Naive B cell (primary cell): ENCODE data around the gene KDM5B. TPM values are rescaled to one million over a fixed set of nuclear protein-coding genes. Genes with fewer than 3 reads are reported as not detected.

ENCODE experiments used
- ATAC-seq, 2 donors: fragments of 150-1000 bp; cut with Tn5 transposase; 2 replicates each; pipeline ENCODE4 v1.10.0; 2021; ENCODE audit warnings: low read depth in 2 of 2, mild to moderate bottlenecking in 2 of 2, moderate library complexity in 2 of 2
- DNase-seq: peaks from one replicate; pipeline ENCODE4 v3.0.0; 2022
- H3K27ac Mint-ChIP-seq, 6 donors: one replicate each; pipeline ENCODE4 v1.8.0; 2020 to 2022; ENCODE audit warnings: mild to moderate bottlenecking in 6 of 6, mixed read lengths in 6 of 6, moderate library complexity in 5 of 6, inconsistent platforms in 2 of 6
- H3K27me3 Mint-ChIP-seq, 3 donors: one replicate each; pipeline ENCODE4 v1.8.0; 2021 to 2022; ENCODE audit warnings: mixed read lengths in 3 of 3, mild to moderate bottlenecking in 1 of 3
- H3K36me3 Mint-ChIP-seq, 2 donors: one replicate each; pipeline ENCODE4 v1.8.0; 2020 to 2022; ENCODE audit warnings: mixed read lengths in 2 of 2, inconsistent platforms in 1 of 2, mild to moderate bottlenecking in 1 of 2
- H3K4me1 Mint-ChIP-seq, 3 donors: one replicate each; pipeline ENCODE4 v1.8.0; 2020 to 2022; ENCODE audit warnings: mixed read lengths in 3 of 3, inconsistent platforms in 1 of 3, mild to moderate bottlenecking in 1 of 3, moderate library complexity in 1 of 3
- H3K4me3 Mint-ChIP-seq, 8 donors: one replicate each; pipeline ENCODE4 v1.8.0; 2020 to 2022; ENCODE audit warnings: mild to moderate bottlenecking in 8 of 8, mixed read lengths in 8 of 8, moderate library complexity in 8 of 8, inconsistent platforms in 2 of 8
- H3K9me3 Mint-ChIP-seq, 7 donors: one replicate each; pipeline ENCODE4 v1.8.0; 2020 to 2022; ENCODE audit warnings: mixed read lengths in 7 of 7, mild to moderate bottlenecking in 5 of 7, inconsistent platforms in 2 of 7, moderate library complexity in 1 of 7
- polyA plus RNA-seq, 6 donors: library from polyadenylated mRNA; unstranded; fragments of 300-500 nt; fragmentation: Illumina TruSeq; gene quantifications; one replicate each; pipeline ENCODE4 v1.2.3, GENCODE V29; 2021; ENCODE audit warnings: low read depth in 6 of 6

KDM5B gene
- polyA plus RNA-seq, 6 donors from 2014 or later, result 4.1 to 24.4 (median 17.1) TPM

GRCh38 chr1:202809597-202810159 is 1.5 kb upstream of the KDM5B start:
- H3K27ac Mint-ChIP-seq, result peak overlapping the region in 2 of 6 donors; percentile 42 to 73
- no peak for DNase-seq
- peak overlapping the region; percentile 61 to 97 (median 92) for H3K4me3 Mint-ChIP-seq
- H3K4me1 Mint-ChIP-seq, result peaks cover 41 to 45% (median 43%) of the 10 kb centered on the region in 3 donors
- H3K9me3 Mint-ChIP-seq, result no peaks in the 10 kb centered on the region
- H3K36me3 Mint-ChIP-seq, result no peaks in the 10 kb centered on the region
- ATAC-seq, result no peak
- H3K27me3 Mint-ChIP-seq, result peaks cover 5 to 12% (median 6%) of the 10 kb centered on the region in 3 donors

GRCh38 chr1:202807451-202807925 is 733 bp downstream of the KDM5B start:
- H3K27me3 Mint-ChIP-seq, result peaks cover 0 to 12% (median 5%) of the 10 kb centered on the region in 3 donors
- H3K27ac Mint-ChIP-seq, result peak overlapping the region in 3 of 6 donors; percentile 78 to 86 (median 84)
- peak overlapping the region; percentile 80 to 97 (median 91) for H3K4me3 Mint-ChIP-seq
- H3K9me3 Mint-ChIP-seq, result no peaks in the 10 kb centered on the region
- DNase-seq (peak; percentile 29), ATAC-seq (peak; percentile 24 to 29)
- no peaks in the 10 kb centered on the region for H3K36me3 Mint-ChIP-seq
- peaks cover 45 to 54% (median 46%) of the 10 kb centered on the region in 3 donors for H3K4me1 Mint-ChIP-seq

- H3K27ac Mint-ChIP-seq, result peak overlapping the region; percentile 63 to 86 (median 80)
- peak; percentile 15 for DNase-seq
Measured at GRCh38 chr1:202806845-202807450, 1.3 kb downstream of the KDM5B start.

GRCh38 chr1:202805886-202806844 is 2.1 kb downstream of the KDM5B start:
- ATAC-seq, result no peak
- no peaks in the 10 kb centered on the region for H3K27me3 Mint-ChIP-seq
- peak overlapping the region; percentile 80 to 97 (median 91) for H3K4me3 Mint-ChIP-seq
- DNase-seq, result no peak
- H3K4me1 Mint-ChIP-seq, result peaks cover 38 to 53% (median 40%) of the 10 kb centered on the region in 3 donors
- no peaks in the 10 kb centered on the region for H3K36me3 Mint-ChIP-seq
- H3K27ac Mint-ChIP-seq, result peak overlapping the region; percentile 24 to 86 (median 73)
- H3K9me3 Mint-ChIP-seq, result no peaks in the 10 kb centered on the region

More at GRCh38 chr1:202806845-202807450, 1.3 kb downstream of the KDM5B start:
- Mint-ChIP-seq H3K36me3 (no peaks in the 10 kb centered on the region), H3K27me3 (peaks cover 0 to 6% (median 0%) of the 10 kb centered on the region in 3 donors), H3K4me1 (peaks cover 43 to 56% (median 46%) of the 10 kb centered on the region in 3 donors), H3K4me3 (peak overlapping the region; percentile 80 to 97 (median 91)), H3K9me3 (no peaks in the 10 kb centered on the region)
- peak in 1 of 2 donors; percentile 1 for ATAC-seq

GRCh38 chr1:202804126-202804525 is 4.1 kb downstream of the KDM5B start:
- no peak for ATAC-seq
- H3K9me3 Mint-ChIP-seq, result no peaks in the 10 kb centered on the region
- no peak for DNase-seq
- H3K4me3 Mint-ChIP-seq, result peak overlapping the region in 1 of 8 donors; percentile 38
- H3K27me3 Mint-ChIP-seq, result no peaks in the 10 kb centered on the region
- no peaks in the 10 kb centered on the region for H3K36me3 Mint-ChIP-seq
- H3K27ac Mint-ChIP-seq, result no peak overlapping the region
- peaks cover 32 to 52% (median 40%) of the 10 kb centered on the region in 3 donors for H3K4me1 Mint-ChIP-seq

GRCh38 chr1:202802998-202803932 is 5.0 kb downstream of the KDM5B start:
- H3K4me3 Mint-ChIP-seq, result peak overlapping the region in 2 of 8 donors; percentile 22 to 33

GRCh38 chr1:202802034-202802433 is 6.2 kb downstream of the KDM5B start:
- ATAC-seq (no peak), DNase-seq (no peak)
- peaks cover 31 to 63% (median 45%) of the 10 kb centered on the region in 3 donors for H3K4me1 Mint-ChIP-seq
- no peak overlapping the region for H3K27ac Mint-ChIP-seq
- H3K36me3 Mint-ChIP-seq, result no peaks in the 10 kb centered on the region
- peak overlapping the region in 1 of 8 donors; percentile 7 for H3K4me3 Mint-ChIP-seq
- H3K27me3 Mint-ChIP-seq, result no peaks in the 10 kb centered on the region
- H3K9me3 Mint-ChIP-seq, result no peaks in the 10 kb centered on the region

More at GRCh38 chr1:202802998-202803932, 5.0 kb downstream of the KDM5B start:
- DNase-seq (no peak), ATAC-seq (no peak)
- H3K27me3 Mint-ChIP-seq, result no peaks in the 10 kb centered on the region
- H3K27ac Mint-ChIP-seq, result peak overlapping the region in 1 of 6 donors; percentile 26
- H3K36me3 Mint-ChIP-seq, result no peaks in the 10 kb centered on the region
- H3K4me1 Mint-ChIP-seq, result peaks cover 24 to 54% (median 33%) of the 10 kb centered on the region in 3 donors
- no peaks in the 10 kb centered on the region for H3K9me3 Mint-ChIP-seq

- DNase-seq (no peak), ATAC-seq (no peak)
- H3K27me3 Mint-ChIP-seq, result no peaks in the 10 kb centered on the region
- no peak overlapping the region for H3K27ac Mint-ChIP-seq
- H3K4me3 Mint-ChIP-seq, result no peak overlapping the region
- peaks cover 31 to 66% (median 45%) of the 10 kb centered on the region in 3 donors for H3K4me1 Mint-ChIP-seq
- no peaks in the 10 kb centered on the region for H3K36me3 Mint-ChIP-seq
- no peaks in the 10 kb centered on the region for H3K9me3 Mint-ChIP-seq
Measured at GRCh38 chr1:202801175-202801574, 7.0 kb downstream of the KDM5B start.

GRCh38 chr1:202800742-202801141 is 7.5 kb downstream of the KDM5B start:
- no peak for ATAC-seq
- Mint-ChIP-seq H3K9me3 (no peaks in the 10 kb centered on the region), H3K27ac (peak overlapping the region in 1 of 6 donors; percentile 29), H3K4me1 (peaks cover 30 to 66% (median 45%) of the 10 kb centered on the region in 3 donors), H3K36me3 (no peaks in the 10 kb centered on the region), H3K27me3 (no peaks in the 10 kb centered on the region), H3K4me3 (peak overlapping the region in 1 of 8 donors; percentile 17)
- no peak for DNase-seq

GRCh38 chr1:202798792-202799331 is 9.4 kb downstream of the KDM5B start:
- no peak overlapping the region for H3K27ac Mint-ChIP-seq
- no peaks in the 10 kb centered on the region for H3K36me3 Mint-ChIP-seq
- no peaks in the 10 kb centered on the region for H3K9me3 Mint-ChIP-seq
- H3K4me1 Mint-ChIP-seq, result peaks cover 33 to 73% (median 55%) of the 10 kb centered on the region in 3 donors
- H3K27me3 Mint-ChIP-seq, result no peaks in the 10 kb centered on the region
- ATAC-seq, result no peak
- peak overlapping the region in 1 of 8 donors; percentile 15 for H3K4me3 Mint-ChIP-seq
- DNase-seq, result no peak

GRCh38 chr1:202798260-202798659 is 10.0 kb downstream of the KDM5B start:
- Mint-ChIP-seq H3K27ac (peak overlapping the region in 1 of 6 donors; percentile 42), H3K27me3 (no peaks in the 10 kb centered on the region), H3K4me1 (peaks cover 33 to 73% (median 57%) of the 10 kb centered on the region in 3 donors), H3K36me3 (no peaks in the 10 kb centered on the region), H3K4me3 (no peak overlapping the region), H3K9me3 (no peaks in the 10 kb centered on the region)
- DNase-seq (no peak), ATAC-seq (no peak)

- peaks cover 31 to 64% (median 57%) of the 10 kb centered on the region in 3 donors for H3K4me1 Mint-ChIP-seq
- H3K4me3 Mint-ChIP-seq, result no peak overlapping the region
- H3K27ac Mint-ChIP-seq, result no peak overlapping the region
- DNase-seq (no peak), ATAC-seq (no peak)
- no peaks in the 10 kb centered on the region for H3K36me3 Mint-ChIP-seq
- no peaks in the 10 kb centered on the region for H3K9me3 Mint-ChIP-seq
- H3K27me3 Mint-ChIP-seq, result no peaks in the 10 kb centered on the region
Measured at GRCh38 chr1:202796670-202797069, 11.6 kb downstream of the KDM5B start.
